HUES64 (cell line): ENCODE measurements around the gene GSDMA.
A peak's percentile ranks its signal among the peaks of the same experiment; 100 is the strongest.

ENCODE experiments used
- H3K27ac ChIP-seq: 2 replicates; pipeline ENCODE4 v1.7.0; 2013; ENCODE audit warnings: low read depth, low read length, inconsistent platforms
- H3K27me3 ChIP-seq: 2 replicates; pipeline ENCODE4 v1.6.1; 2013; ENCODE audit warnings: mild to moderate bottlenecking, low read length; ENCODE audit not compliant: insufficient read depth
- H3K36me3 ChIP-seq: 2 replicates; pipeline ENCODE4 v1.6.1; 2013; ENCODE audit warnings: mild to moderate bottlenecking, low read length; ENCODE audit not compliant: insufficient read depth
- H3K4me1 ChIP-seq: 2 replicates; pipeline ENCODE4 v1.6.1; 2013; ENCODE audit warnings: mild to moderate bottlenecking, low read length, moderate library complexity; ENCODE audit not compliant: insufficient read depth
- H3K4me3 ChIP-seq: 2 replicates; pipeline ENCODE4 v1.5.1; 2013; ENCODE audit warnings: mild to moderate bottlenecking, low read length, moderate library complexity
- H3K9ac ChIP-seq: 2 replicates; pipeline ENCODE4 v1.6.1; 2013; ENCODE audit warnings: mild to moderate bottlenecking, low read depth, low read length
- H3K9me3 ChIP-seq: 2 replicates; pipeline ENCODE4 v1.6.1; 2013; ENCODE audit warnings: low read depth, low read length; ENCODE audit not compliant: insufficient read depth
- WGBS: fragments of 150-250, 120-280 bp; methylation state at CpG from one replicate; pipeline ENCODE4 v1.1.7; 2013; ENCODE audit warnings: missing lambda C conversion rate; 5-methylcytosine and 5-hydroxymethylcytosine counted together

Gene GSDMA

GRCh38 chr17:39924691-39925055 is 38.1 kb upstream of the GSDMA start:
- H3K4me3 ChIP-seq = no peak overlapping the region
- no peaks in the 10 kb centered on the region for H3K9me3 ChIP-seq
- WGBS = 88% methylated on average over 3 of the region's 3 CpGs
- H3K27ac ChIP-seq = no peak overlapping the region
- H3K9ac ChIP-seq = no peak overlapping the region
- no peaks in the 10 kb centered on the region for H3K27me3 ChIP-seq
- peaks cover 41% of the 10 kb centered on the region for H3K36me3 ChIP-seq
- peaks cover 26% of the 10 kb centered on the region for H3K4me1 ChIP-seq

GRCh38 chr17:39925282-39926134 is 37.3 kb upstream of the GSDMA start:
- H3K36me3 ChIP-seq = peaks cover 35% of the 10 kb centered on the region
- peaks cover 26% of the 10 kb centered on the region for H3K4me1 ChIP-seq
- no peak overlapping the region for H3K9ac ChIP-seq
- H3K27me3 ChIP-seq = no peaks in the 10 kb centered on the region
- H3K27ac ChIP-seq = no peak overlapping the region
- 92% methylated on average over 11 of the region's 11 CpGs for WGBS
- H3K4me3 ChIP-seq = 0 out of 2 replicates have a peak overlapping the region, but pooled peaks have one; percentile 87
- no peaks in the 10 kb centered on the region for H3K9me3 ChIP-seq

GRCh38 chr17:39926135-39926587 is 36.6 kb upstream of the GSDMA start:
- peaks cover 26% of the 10 kb centered on the region for H3K4me1 ChIP-seq
- H3K9ac ChIP-seq = no peak overlapping the region
- 72% methylated on average over 4 of the region's 4 CpGs for WGBS
- H3K4me3 ChIP-seq = peak overlapping the region; percentile 87
- H3K9me3 ChIP-seq = no peaks in the 10 kb centered on the region
- peaks cover 30% of the 10 kb centered on the region for H3K36me3 ChIP-seq
- H3K27ac ChIP-seq = no peak overlapping the region
- H3K27me3 ChIP-seq = no peaks in the 10 kb centered on the region

GRCh38 chr17:39926588-39927100 is 36.2 kb upstream of the GSDMA start:
- H3K4me1 ChIP-seq = peaks cover 26% of the 10 kb centered on the region
- H3K9me3 ChIP-seq = no peaks in the 10 kb centered on the region
- H3K27ac ChIP-seq = peak overlapping the region; percentile 82
- H3K9ac ChIP-seq = peak overlapping the region; percentile 74
- no peaks in the 10 kb centered on the region for H3K27me3 ChIP-seq
- peak overlapping the region; percentile 87 for H3K4me3 ChIP-seq
- WGBS = 6% methylated on average over 15 of the region's 15 CpGs
- H3K36me3 ChIP-seq = peaks cover 25% of the 10 kb centered on the region

- H3K4me1 ChIP-seq = peaks cover 26% of the 10 kb centered on the region
- under 1% methylated on average over 71 of the region's 72 CpGs for WGBS
- no peaks in the 10 kb centered on the region for H3K27me3 ChIP-seq
These were observed 35.5 kb upstream of the GSDMA start, which contains the start of the genes LRRC3C and ORMDL3 for GRCh38 chr17:39927101-39927928. LRRC3C (plus strand) TSS chr17:39927732; CDS start chr17:39941524, 13,792 bp downstream. ORMDL3 (minus strand) TSS chr17:39927601; CDS start chr17:39924203, 3,398 bp downstream.

GRCh38 chr17:39927929-39928857 is 34.6 kb upstream of the GSDMA start:
- WGBS = 48% methylated on average over 17 of the region's 17 CpGs
- H3K4me1 ChIP-seq = peaks cover 26% of the 10 kb centered on the region
- H3K4me3 ChIP-seq = peak overlapping the region; percentile 87
- no peaks in the 10 kb centered on the region for H3K27me3 ChIP-seq
- H3K9me3 ChIP-seq = no peaks in the 10 kb centered on the region
- peak overlapping the region; percentile 75 for H3K9ac ChIP-seq
- H3K36me3 ChIP-seq = peaks cover 10% of the 10 kb centered on the region
- peak overlapping the region; percentile 42; the same call in 1 of the 2 replicates for H3K27ac ChIP-seq

More at GRCh38 chr17:39927101-39927928, 35.5 kb upstream of the GSDMA start, which contains the start of the genes LRRC3C and ORMDL3:
- Histone ChIP-seq H3K9me3 (no peaks in the 10 kb centered on the region), H3K9ac (peak within 1 kb of the TSS; percentile 75), H3K27ac (peak within 1 kb of the TSS; percentile 82), H3K4me3 (peak within 1 kb of the TSS; percentile 87), H3K36me3 (peaks cover 19% of the 10 kb centered on the region)

- WGBS = 87% methylated on average over 8 of the region's 8 CpGs
- no peaks in the 10 kb centered on the region for H3K27me3 ChIP-seq
- no peak overlapping the region for H3K9ac ChIP-seq
- H3K27ac ChIP-seq = no peak overlapping the region
- peaks cover 28% of the 10 kb centered on the region for H3K4me1 ChIP-seq
- no peak overlapping the region for H3K4me3 ChIP-seq
- no peaks in the 10 kb centered on the region for H3K9me3 ChIP-seq
- peaks cover 1% of the 10 kb centered on the region; the same call in 1 of the 2 replicates for H3K36me3 ChIP-seq
These were observed 33.8 kb upstream of the GSDMA start for GRCh38 chr17:39928858-39929645.

- H3K27me3 ChIP-seq = no peaks in the 10 kb centered on the region
- peaks cover 29% of the 10 kb centered on the region for H3K4me1 ChIP-seq
- H3K9ac ChIP-seq = no peak overlapping the region
- H3K4me3 ChIP-seq = no peak overlapping the region
- no peaks in the 10 kb centered on the region for H3K9me3 ChIP-seq
- no peak overlapping the region for H3K27ac ChIP-seq
- H3K36me3 ChIP-seq = no peaks in the 10 kb centered on the region
- 94% methylated on average over 5 of the region's 5 CpGs for WGBS
These were observed 33.0 kb upstream of the GSDMA start for GRCh38 chr17:39929646-39930407.

GRCh38 chr17:39933912-39934311 is 28.9 kb upstream of the GSDMA start:
- H3K27me3 ChIP-seq = no peaks in the 10 kb centered on the region
- 74% methylated on average over 5 of the region's 5 CpGs for WGBS
- H3K27ac ChIP-seq = no peak overlapping the region
- H3K9ac ChIP-seq = no peak overlapping the region
- H3K9me3 ChIP-seq = no peaks in the 10 kb centered on the region
- no peaks in the 10 kb centered on the region for H3K36me3 ChIP-seq
- H3K4me3 ChIP-seq = no peak overlapping the region
- peaks cover 8% of the 10 kb centered on the region; the same call in 1 of the 2 replicates for H3K4me1 ChIP-seq
